Vagina (tissue), 2 donors: ENCODE results near the gene DPEP3. TPM values are rescaled to one million over a fixed set of nuclear protein-coding genes. Genes with fewer than 3 reads are reported as not detected.

Source experiments
- DNase-seq, 2 donors: peaks; one replicate each; pipeline ENCODE4 v3.0.0-alpha.2; 2017; ENCODE audit errors: extremely low spot score in 2 of 2
- H3K27ac ChIP-seq: fragments of 200-600 bp; sonication (generic); one replicate; pipeline ENCODE4 v1.5.1; 2019
- H3K27me3 ChIP-seq: fragments of 200-600 bp; sonication (generic); one replicate; pipeline ENCODE4 v1.5.1; 2019
- H3K36me3 ChIP-seq, 2 donors: fragments of 200-600 bp; sonication (generic); one replicate each; pipeline ENCODE4 v1.5.1; 2017 to 2019
- H3K4me1 ChIP-seq: fragments of 200-600 bp; sonication (generic); one replicate; pipeline ENCODE4 v1.5.1; 2019
- H3K4me3 ChIP-seq, 2 donors: fragments of 200-600 bp; sonication (generic); 1 replicate in 1 of 2; 2 replicates in 1 of 2; pipeline ENCODE4 v1.5.1; 2016 to 2019
- H3K9me3 ChIP-seq: fragments of 200-600 bp; sonication (generic); one replicate; pipeline ENCODE4 v1.5.1; 2019
- POLR2A ChIP-seq, 2 donors: fragments of 450-650 bp; IDR thresholded peaks; one replicate each; pipeline ENCODE4 v1.6.1; 2017; ENCODE audit warnings: antibody characterized with exemption in 2 of 2, mild to moderate bottlenecking in 2 of 2, moderate library complexity in 2 of 2
- POLR2AphosphoS5 ChIP-seq, 2 donors: sonication (generic); formaldehyde crosslinking; IDR thresholded peaks; one replicate each; pipeline ENCODE4 v1.9.0; 2017; ENCODE audit warnings: antibody characterized with exemption in 2 of 2, mild to moderate bottlenecking in 2 of 2, low read depth in 1 of 2; ENCODE audit not compliant: insufficient read depth in 1 of 2
- intact Hi-C: fragments of 100-400 bp; cut with DNase I; formaldehyde crosslinking; loops from one replicate; pipeline ENCODE4 v1.15.1; 2023
- total RNA-seq: library from RNA; depleted of rRNA; stranded (reverse); fragments of >200 nt; gene quantifications from one replicate; pipeline ENCODE4 v1.2.3, GENCODE V29; 2016
- TF ChIP-seq, protein P1 (sequence below), 3 experiments: fragments of 450-650 bp in 2 of 3; fragments of 200-600 bp in 1 of 3; sonication (generic) in 1 of 3; IDR thresholded peaks; one replicate each; pipeline ENCODE4 v1.5.1; 2017 to 2019; ENCODE audit warnings: antibody characterized with exemption in 3 of 3, mild to moderate bottlenecking in 2 of 3, moderate library complexity in 2 of 3

DPEP3 gene
- total RNA-seq, 1 donor from 2014 or later = not detected

DNA sequence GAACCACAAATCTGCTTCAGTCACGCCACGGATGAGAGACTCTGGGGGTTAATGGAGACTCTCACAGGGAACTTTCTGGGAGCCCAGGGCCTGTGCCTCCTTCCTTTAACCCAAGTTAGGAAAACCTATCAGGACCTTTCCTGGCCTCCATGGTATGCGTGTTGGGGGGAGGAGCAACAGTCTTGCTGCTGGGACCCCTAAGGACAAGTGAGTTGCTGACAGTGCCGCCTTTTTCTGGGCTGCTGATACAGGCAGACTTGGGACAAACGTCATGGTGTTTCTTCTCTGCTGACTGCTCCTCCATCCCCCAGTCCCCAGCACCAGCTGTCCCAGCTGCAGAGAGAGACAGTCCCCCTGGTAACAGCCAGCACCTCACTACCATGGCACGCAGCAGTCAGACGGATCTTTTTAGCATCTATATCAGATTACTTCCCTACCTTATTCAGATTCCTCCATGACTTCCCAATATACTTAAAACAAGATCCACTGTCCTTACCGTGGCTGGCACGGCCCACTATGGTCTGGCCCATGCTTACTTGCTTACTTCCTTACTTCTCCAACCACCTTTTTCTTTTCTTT lies 28.9 kb upstream of the DPEP3 start:
- Histone ChIP-seq H3K36me3 (no peaks in the 10 kb centered on the region), H3K9me3 (no peaks in the 10 kb centered on the region), H3K27me3 (no peaks in the 10 kb centered on the region), H3K4me1 (no peaks in the 10 kb centered on the region), H3K27ac (no peak overlapping the region), H3K4me3 (no peak overlapping the region)
- intact Hi-C loops = no loop called here
- no peak for DNase-seq
- TF ChIP-seq, protein P1, sequence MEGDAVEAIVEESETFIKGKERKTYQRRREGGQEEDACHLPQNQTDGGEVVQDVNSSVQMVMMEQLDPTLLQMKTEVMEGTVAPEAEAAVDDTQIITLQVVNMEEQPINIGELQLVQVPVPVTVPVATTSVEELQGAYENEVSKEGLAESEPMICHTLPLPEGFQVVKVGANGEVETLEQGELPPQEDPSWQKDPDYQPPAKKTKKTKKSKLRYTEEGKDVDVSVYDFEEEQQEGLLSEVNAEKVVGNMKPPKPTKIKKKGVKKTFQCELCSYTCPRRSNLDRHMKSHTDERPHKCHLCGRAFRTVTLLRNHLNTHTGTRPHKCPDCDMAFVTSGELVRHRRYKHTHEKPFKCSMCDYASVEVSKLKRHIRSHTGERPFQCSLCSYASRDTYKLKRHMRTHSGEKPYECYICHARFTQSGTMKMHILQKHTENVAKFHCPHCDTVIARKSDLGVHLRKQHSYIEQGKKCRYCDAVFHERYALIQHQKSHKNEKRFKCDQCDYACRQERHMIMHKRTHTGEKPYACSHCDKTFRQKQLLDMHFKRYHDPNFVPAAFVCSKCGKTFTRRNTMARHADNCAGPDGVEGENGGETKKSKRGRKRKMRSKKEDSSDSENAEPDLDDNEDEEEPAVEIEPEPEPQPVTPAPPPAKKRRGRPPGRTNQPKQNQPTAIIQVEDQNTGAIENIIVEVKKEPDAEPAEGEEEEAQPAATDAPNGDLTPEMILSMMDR (IDR thresholded peaks at IDR 0.05) = no peak
- no peak for TF ChIP-seq POLR2AphosphoS5 (IDR thresholded peaks at IDR 0.05; ENCODE audit: insufficient read depth in 1 of 2, low read depth in 1 of 2)
- TF ChIP-seq POLR2A (IDR thresholded peaks at IDR 0.05) = no peak

DNA sequence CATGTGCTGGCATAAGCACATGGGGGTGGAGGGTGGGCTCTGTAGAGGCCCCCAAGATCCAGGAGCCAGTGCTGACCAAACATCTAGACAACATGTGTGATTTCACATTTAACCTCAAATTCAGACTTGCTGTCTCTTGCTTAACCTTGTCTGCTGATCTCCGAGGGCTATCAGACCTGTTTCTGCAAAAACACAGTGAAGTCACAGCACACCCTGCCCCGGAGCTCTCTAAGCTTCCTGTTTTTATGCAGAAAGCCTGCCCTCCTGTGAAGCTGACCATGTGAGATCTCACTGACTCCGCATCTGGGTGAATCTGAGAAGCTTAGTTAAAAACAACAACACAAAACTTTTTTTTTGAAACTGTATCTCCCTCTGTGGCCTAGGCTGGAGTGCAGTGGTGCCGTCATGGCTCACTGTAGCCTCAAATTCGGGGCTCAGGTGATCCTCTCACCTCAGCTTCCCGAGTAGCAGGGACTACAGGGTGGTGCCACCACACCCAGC lies 25.5 kb upstream of the DPEP3 start:
- peak overlapping the region; percentile 76 for H3K27ac ChIP-seq
- H3K9me3 ChIP-seq = no peaks in the 10 kb centered on the region
- H3K4me1 ChIP-seq = no peaks in the 10 kb centered on the region
- H3K27me3 ChIP-seq = no peaks in the 10 kb centered on the region
- TF ChIP-seq POLR2AphosphoS5 (IDR thresholded peaks at IDR 0.05; ENCODE audit: insufficient read depth in 1 of 2, low read depth in 1 of 2) = peak; percentile 35 to 70
- TF ChIP-seq, protein P1 (IDR thresholded peaks at IDR 0.05) = no peak
- intact Hi-C loops = no loop called here
- no peaks in the 10 kb centered on the region for H3K36me3 ChIP-seq
- no peak for DNase-seq
- no peak overlapping the region for H3K4me3 ChIP-seq

DNA sequence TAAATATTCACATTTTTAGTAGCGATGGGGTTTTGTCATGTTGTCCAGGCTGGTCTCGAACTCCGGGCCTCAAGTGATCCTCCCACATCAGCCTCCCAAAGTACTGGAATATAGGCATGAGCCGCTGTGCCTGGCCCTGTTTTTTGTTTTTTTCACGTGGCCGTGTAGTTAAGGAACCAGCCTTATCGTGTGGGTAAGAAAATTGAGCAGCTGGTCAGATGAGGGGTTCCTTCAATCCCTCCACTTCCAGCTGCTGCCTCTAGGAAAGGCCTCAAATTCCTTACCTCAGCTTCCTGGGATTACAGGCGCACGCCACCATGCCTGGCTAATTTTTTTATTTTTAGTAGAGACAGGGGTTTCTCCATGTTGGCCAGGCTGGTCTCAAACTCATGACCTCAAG lies 24.9 kb upstream of the DPEP3 start:
- no peak overlapping the region for H3K4me3 ChIP-seq
- TF ChIP-seq, protein P1 (IDR thresholded peaks at IDR 0.05) = no peak
- no peak for TF ChIP-seq POLR2AphosphoS5 (IDR thresholded peaks at IDR 0.05; ENCODE audit: insufficient read depth in 1 of 2, low read depth in 1 of 2)
- TF ChIP-seq POLR2A (IDR thresholded peaks at IDR 0.05) = no peak
- no peaks in the 10 kb centered on the region for H3K9me3 ChIP-seq
- H3K27me3 ChIP-seq = no peaks in the 10 kb centered on the region
- peak overlapping the region; percentile 76 for H3K27ac ChIP-seq
- intact Hi-C loops = no loop called here
- H3K4me1 ChIP-seq = no peaks in the 10 kb centered on the region
- no peaks in the 10 kb centered on the region for H3K36me3 ChIP-seq
- no peak for DNase-seq

DNA sequence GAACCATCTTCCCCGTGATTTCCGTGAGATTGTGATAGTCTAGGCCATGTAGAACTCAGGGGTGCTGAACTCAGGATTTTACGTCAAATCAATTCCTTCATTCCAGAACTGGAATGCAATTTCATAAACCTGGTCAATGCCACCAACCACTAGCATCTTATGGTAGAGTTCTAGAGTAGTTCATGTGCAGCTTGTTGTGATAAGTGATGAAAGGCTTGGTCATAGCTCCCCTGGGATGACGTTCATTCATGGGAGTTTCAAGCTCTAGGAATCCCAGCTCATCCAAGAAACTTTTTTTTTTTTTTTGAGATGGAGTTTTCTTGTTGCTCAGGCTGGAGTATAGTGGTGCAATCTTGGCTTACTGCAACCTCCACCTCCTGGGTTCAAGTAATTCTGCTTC lies 22.7 kb upstream of the DPEP3 start:
- Histone ChIP-seq H3K4me1 (no peaks in the 10 kb centered on the region), H3K36me3 (no peaks in the 10 kb centered on the region), H3K27me3 (no peaks in the 10 kb centered on the region), H3K4me3 (no peak overlapping the region), H3K27ac (no peak overlapping the region), H3K9me3 (no peaks in the 10 kb centered on the region)
- intact Hi-C loops = no loop called here
- TF ChIP-seq, protein P1 (IDR thresholded peaks at IDR 0.05) = no peak
- TF ChIP-seq POLR2A (IDR thresholded peaks at IDR 0.05) = no peak
- TF ChIP-seq POLR2AphosphoS5 (IDR thresholded peaks at IDR 0.05; ENCODE audit: insufficient read depth in 1 of 2, low read depth in 1 of 2) = no peak
- no peak for DNase-seq

DNA sequence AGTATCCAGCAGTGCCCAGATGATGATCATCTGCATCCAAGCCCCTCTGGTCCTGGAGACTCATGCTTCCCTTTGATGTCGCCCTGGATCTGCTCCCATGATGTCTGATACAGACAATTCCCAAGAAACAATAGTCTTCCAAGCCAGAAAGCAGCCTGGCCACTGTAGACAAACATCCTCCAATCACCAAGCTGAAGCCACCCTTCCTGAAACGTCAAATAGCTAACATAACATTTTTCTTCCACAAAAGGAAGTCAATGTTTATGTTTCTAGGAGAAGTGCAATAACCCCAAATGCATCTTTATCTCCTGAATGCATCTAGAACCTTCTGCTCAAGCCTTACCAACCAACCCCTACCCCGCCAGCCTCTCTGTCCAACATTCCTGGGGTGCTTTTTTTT lies 20.2 kb upstream of the DPEP3 start:
- Histone ChIP-seq H3K27ac (no peak overlapping the region), H3K36me3 (no peaks in the 10 kb centered on the region), H3K4me3 (no peak overlapping the region), H3K9me3 (no peaks in the 10 kb centered on the region), H3K27me3 (no peaks in the 10 kb centered on the region), H3K4me1 (no peaks in the 10 kb centered on the region)
- TF ChIP-seq, protein P1 (IDR thresholded peaks at IDR 0.05) = no peak
- TF ChIP-seq POLR2A (IDR thresholded peaks at IDR 0.05) = no peak
- TF ChIP-seq POLR2AphosphoS5 (IDR thresholded peaks at IDR 0.05; ENCODE audit: insufficient read depth in 1 of 2, low read depth in 1 of 2) = peak in 1 of 2 donors; percentile 28
- DNase-seq = no peak
- intact Hi-C loops = no loop called here
